ENCODE results near the gene LSM12.

The LSM12 gene

GRCh38 chr17:44029736-44030135 lies 36.7 kb downstream of the LSM12 start:
- Histone ChIP-seq H3K9me2 (replicated peaks; ENCODE audit: insufficient read depth, low read length) (no peaks in the 10 kb centered on the region), H3F3A (ENCODE audit: insufficient read depth, low read length) (no peaks in the 10 kb centered on the region)
- no peak for TF ChIP-seq EZH2 (optimal IDR thresholded peaks at IDR 0.05; ENCODE audit: low read depth, low read length)
- TF ChIP-seq CTCF (IDR thresholded peaks at IDR 0.05; ENCODE audit: low read length) = no peak
- TF ChIP-seq EZH2phosphoT487 (IDR thresholded peaks at IDR 0.05; ENCODE audit: low read length) = no peak

DNA sequence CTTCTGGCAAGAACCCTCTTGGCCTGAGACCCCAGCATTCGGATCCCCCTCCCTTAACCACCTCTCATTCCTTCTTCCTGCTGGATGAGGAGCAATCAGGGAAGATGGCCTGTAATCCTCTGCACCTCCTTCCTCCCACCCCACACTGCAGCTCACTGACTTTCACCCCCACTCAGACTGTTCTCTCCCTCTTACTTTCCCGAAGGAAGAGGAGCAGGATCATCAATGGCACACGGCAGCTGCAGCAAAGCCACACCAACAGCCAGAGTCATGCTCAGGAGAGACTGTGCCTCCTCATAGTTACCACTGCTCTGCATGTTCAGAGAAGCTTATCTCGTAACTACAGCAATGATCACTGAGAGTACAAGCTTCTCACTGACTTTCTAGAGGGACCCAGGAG lies 41.6 kb downstream of the LSM12 start:
- Histone ChIP-seq H3K4me1 (ENCODE audit: low read length) (no peaks in the 10 kb centered on the region), H3K27ac (ENCODE audit: low read length) (no peak overlapping the region), H3K4me2 (ENCODE audit: low read depth, low read length) (no peak overlapping the region), H2AFZ (ENCODE audit: low read length) (no peak overlapping the region), H3K9ac (ENCODE audit: low read length) (no peak overlapping the region), H3K9me3 (replicated peaks; ENCODE audit: insufficient read depth, low read length) (no peaks in the 10 kb centered on the region), H3K36me3 (replicated peaks; ENCODE audit: insufficient read depth, low read length) (no peaks in the 10 kb centered on the region), H3K79me2 (ENCODE audit: low read length) (no peaks in the 10 kb centered on the region), H4K20me1 (ENCODE audit: insufficient read depth, low read length) (no peaks in the 10 kb centered on the region), H3F3A (ENCODE audit: insufficient read depth, low read length) (no peaks in the 10 kb centered on the region), H3K9me2 (replicated peaks; ENCODE audit: insufficient read depth, low read length) (no peaks in the 10 kb centered on the region), H3K27me3 (replicated peaks; ENCODE audit: insufficient read depth, low read length) (no peaks in the 10 kb centered on the region), H3K4me3 (ENCODE audit: low read length) (no peak overlapping the region)
- TF ChIP-seq EZH2 (optimal IDR thresholded peaks at IDR 0.05; ENCODE audit: low read depth, low read length) = no peak
- TF ChIP-seq CTCF (IDR thresholded peaks at IDR 0.05; ENCODE audit: low read length) = no peak
- TF ChIP-seq EZH2phosphoT487 (IDR thresholded peaks at IDR 0.05; ENCODE audit: low read length) = no peak
- no peak for DNase-seq

More at GRCh38 chr17:44029736-44030135, 36.7 kb downstream of the LSM12 start:
- no peak overlapping the region for H2AFZ ChIP-seq (ENCODE audit: low read length)
- H3K4me2 ChIP-seq (ENCODE audit: low read depth, low read length) = no peak overlapping the region
- H3K9ac ChIP-seq (ENCODE audit: low read length) = no peak overlapping the region
- H3K79me2 ChIP-seq (ENCODE audit: low read length) = no peaks in the 10 kb centered on the region
- H3K4me1 ChIP-seq (ENCODE audit: low read length) = no peaks in the 10 kb centered on the region
- no peaks in the 10 kb centered on the region for H3K9me3 ChIP-seq (replicated peaks; ENCODE audit: insufficient read depth, low read length)
- H3K4me3 ChIP-seq (ENCODE audit: low read length) = no peak overlapping the region
- no peaks in the 10 kb centered on the region for H3K27me3 ChIP-seq (replicated peaks; ENCODE audit: insufficient read depth, low read length)
- H4K20me1 ChIP-seq (ENCODE audit: insufficient read depth, low read length) = no peaks in the 10 kb centered on the region
- no peak for DNase-seq
- H3K36me3 ChIP-seq (replicated peaks; ENCODE audit: insufficient read depth, low read length) = no peaks in the 10 kb centered on the region
- H3K27ac ChIP-seq (ENCODE audit: low read length) = no peak overlapping the region

DNA sequence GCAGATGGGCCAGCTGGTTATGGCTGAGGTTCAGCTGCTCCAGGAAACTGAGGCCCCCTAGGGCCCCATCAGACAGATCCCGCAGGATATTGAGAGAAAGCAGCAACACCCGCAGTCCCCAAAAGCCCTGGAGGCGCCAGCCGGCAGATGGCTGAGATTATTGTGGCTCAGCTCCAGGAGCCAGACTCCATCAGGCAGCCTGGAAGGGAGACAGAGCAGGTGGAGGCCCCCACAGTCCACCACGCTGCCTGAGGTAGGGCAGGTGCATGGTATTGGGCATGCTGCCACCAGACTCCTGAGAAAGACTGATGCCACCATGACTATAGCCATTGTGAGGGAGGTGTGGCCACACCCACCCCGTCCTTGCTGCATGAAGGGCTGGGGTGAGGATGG lies 42.2 kb downstream of the LSM12 start:
- Histone ChIP-seq H3K27me3 (replicated peaks; ENCODE audit: insufficient read depth, low read length) (no peaks in the 10 kb centered on the region), H4K20me1 (ENCODE audit: insufficient read depth, low read length) (no peaks in the 10 kb centered on the region), H3K9ac (ENCODE audit: low read length) (no peak overlapping the region), H2AFZ (ENCODE audit: low read length) (no peak overlapping the region), H3K9me3 (replicated peaks; ENCODE audit: insufficient read depth, low read length) (no peaks in the 10 kb centered on the region), H3K27ac (ENCODE audit: low read length) (no peak overlapping the region), H3K4me1 (ENCODE audit: low read length) (no peaks in the 10 kb centered on the region), H3K4me2 (ENCODE audit: low read depth, low read length) (no peak overlapping the region), H3K4me3 (ENCODE audit: low read length) (no peak overlapping the region), H3F3A (ENCODE audit: insufficient read depth, low read length) (no peaks in the 10 kb centered on the region), H3K9me2 (replicated peaks; ENCODE audit: insufficient read depth, low read length) (no peaks in the 10 kb centered on the region), H3K36me3 (replicated peaks; ENCODE audit: insufficient read depth, low read length) (no peaks in the 10 kb centered on the region), H3K79me2 (ENCODE audit: low read length) (no peaks in the 10 kb centered on the region)
- TF ChIP-seq CTCF (IDR thresholded peaks at IDR 0.05; ENCODE audit: low read length) = no peak
- TF ChIP-seq EZH2 (optimal IDR thresholded peaks at IDR 0.05; ENCODE audit: low read depth, low read length) = no peak
- no peak for TF ChIP-seq EZH2phosphoT487 (IDR thresholded peaks at IDR 0.05; ENCODE audit: low read length)
- no peak for DNase-seq
